DMS79 treated with DMSO at 0.1 percent for 48 hours (cell line): ENCODE measurements around the gene SF3B4.
A peak's percentile ranks its signal among the peaks of the same experiment; 100 is the strongest.
"Not testable (repeated sequence)": the region's sequence is repeated elsewhere in the genome, so short reads cannot be mapped to it uniquely, and the experiment has no call there.

Experiments used
- DNase-seq: peaks from one replicate; lab custom pipeline; 2025; lab: John Stamatoyannopoulos, UW

SF3B4 gene, protein sequence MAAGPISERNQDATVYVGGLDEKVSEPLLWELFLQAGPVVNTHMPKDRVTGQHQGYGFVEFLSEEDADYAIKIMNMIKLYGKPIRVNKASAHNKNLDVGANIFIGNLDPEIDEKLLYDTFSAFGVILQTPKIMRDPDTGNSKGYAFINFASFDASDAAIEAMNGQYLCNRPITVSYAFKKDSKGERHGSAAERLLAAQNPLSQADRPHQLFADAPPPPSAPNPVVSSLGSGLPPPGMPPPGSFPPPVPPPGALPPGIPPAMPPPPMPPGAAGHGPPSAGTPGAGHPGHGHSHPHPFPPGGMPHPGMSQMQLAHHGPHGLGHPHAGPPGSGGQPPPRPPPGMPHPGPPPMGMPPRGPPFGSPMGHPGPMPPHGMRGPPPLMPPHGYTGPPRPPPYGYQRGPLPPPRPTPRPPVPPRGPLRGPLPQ

GRCh38 chr1:149927563-149928400, at the start of gene SF3B4:
TSS of gene SF3B4 (minus strand) at chr1:149927803. CDS start at chr1:149927759, 44 bp downstream.
- DNase-seq, result peak; percentile 96

DNA sequence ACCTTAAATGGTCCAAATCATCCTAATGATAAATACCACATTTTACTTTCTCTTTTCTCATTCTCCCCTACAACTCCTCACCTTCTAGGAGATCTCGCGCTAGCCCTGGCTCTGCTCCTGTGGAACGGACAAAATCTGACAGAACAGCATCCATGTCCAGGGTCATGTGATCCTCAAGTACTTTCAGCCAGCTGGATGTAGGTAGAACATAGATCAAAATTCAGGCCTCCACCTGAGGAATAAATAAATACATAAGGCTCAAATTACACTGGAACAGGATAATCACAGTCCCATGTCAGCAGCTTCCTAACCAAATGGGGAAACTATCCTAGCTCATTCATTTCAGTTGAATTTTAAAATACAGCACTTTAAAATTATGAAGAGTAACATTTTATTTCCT, 49.7 kb upstream of the SF3B4 start:
- DNase-seq, result peak; percentile 19

GRCh38 chr1:149972547-149972946, 44.9 kb upstream of the SF3B4 start:
- no peak for DNase-seq

- no peak for DNase-seq
Measured at GRCh38 chr1:149967646-149968045, 40.0 kb upstream of the SF3B4 start.

DNA sequence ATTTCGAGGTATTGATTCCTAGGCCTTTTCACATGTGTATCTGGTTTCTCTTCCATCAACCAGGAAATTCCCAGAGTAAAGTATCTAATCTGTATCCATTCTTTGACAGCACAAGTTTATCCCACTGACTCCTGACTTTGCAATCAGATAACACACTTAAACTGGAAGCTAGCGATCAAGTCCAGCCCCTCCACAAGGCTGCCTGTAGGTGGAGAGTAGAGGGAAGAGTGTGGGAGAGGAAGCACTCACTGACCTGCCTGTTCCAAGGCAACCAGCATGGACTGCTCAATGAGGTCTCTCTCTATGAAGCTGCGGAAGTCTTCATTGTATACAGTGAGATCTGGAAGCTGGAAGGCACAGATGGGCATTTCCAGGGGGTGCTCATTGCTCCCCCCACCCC, 39.4 kb upstream of the SF3B4 start:
- no peak for DNase-seq

- no peak for DNase-seq
Measured at GRCh38 chr1:149966405-149966804, 38.8 kb upstream of the SF3B4 start.

DNA sequence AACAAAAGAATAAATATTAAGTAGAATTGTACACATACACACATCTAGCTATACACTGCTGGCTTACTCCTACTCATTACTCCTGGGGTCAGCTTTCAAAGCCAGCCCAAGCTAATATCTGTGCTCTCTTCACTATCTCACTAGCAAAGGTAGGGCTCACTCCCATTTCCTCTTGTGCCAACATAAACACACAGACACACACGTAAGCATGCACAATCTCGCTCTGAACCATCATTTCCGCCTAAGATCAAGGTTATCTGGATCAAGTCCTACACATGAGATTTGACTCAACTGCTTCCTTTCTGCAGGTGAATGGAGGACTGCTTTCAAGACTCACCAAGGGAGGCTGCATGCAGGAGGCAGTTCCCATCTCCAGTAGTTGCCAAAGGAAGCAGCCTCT, 37.8 kb upstream of the SF3B4 start:
- no peak for DNase-seq

- DNase-seq, result no peak
Measured at GRCh38 chr1:149963358-149963757, 35.8 kb upstream of the SF3B4 start.

GRCh38 chr1:149962736-149963135, 35.1 kb upstream of the SF3B4 start:
- no peak for DNase-seq

GRCh38 chr1:149962039-149962647, 34.5 kb upstream of the SF3B4 start:
- peak; percentile 68 for DNase-seq

DNA sequence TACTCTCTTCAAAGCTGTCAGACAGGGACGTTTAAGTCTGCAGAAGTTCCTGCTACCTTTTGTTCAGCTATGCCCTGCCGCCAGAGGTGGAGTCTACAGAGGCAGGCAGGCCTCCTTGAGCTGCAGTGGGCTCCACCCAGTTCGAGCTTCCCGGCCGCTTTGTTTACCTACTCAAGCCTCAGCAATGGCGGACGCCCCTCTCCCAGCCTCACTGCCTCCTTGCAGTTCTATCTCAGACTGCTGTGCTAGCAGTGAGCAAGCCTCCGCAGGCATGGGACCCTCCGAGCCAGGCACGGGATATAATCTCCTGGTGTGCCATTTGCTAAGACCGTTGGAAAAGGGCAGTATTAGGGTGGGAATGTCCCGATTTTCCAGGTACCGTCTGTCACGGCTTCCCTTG, 29.9 kb upstream of the SF3B4 start:
- DNase-seq, result not testable (repeated sequence)

GRCh38 chr1:149949911-149950310, 22.3 kb upstream of the SF3B4 start:
- no peak for DNase-seq

DNA sequence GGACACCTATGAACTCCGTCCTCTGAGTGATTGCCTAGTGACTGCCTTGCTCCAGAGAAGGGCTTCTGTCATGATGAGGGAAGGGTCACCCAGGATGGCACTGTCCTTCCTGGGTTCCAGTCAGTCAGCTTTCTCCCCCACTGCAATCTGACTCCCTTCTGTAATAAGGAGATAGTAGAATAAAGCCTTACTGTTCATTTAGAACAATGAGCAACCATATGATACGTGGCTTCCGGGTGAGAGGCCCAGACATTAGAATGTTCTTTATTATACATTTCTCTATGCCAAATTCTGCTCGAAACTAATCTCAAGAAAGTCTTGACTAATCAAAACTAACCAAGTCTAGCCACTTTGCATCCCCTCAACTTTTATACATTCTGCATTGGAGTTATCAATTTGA, 17.6 kb upstream of the SF3B4 start:
- no peak for DNase-seq

- DNase-seq, result no peak
Measured at GRCh38 chr1:149942885-149943284, 15.3 kb upstream of the SF3B4 start.

- DNase-seq, result no peak
Measured at GRCh38 chr1:149942207-149942606, 14.6 kb upstream of the SF3B4 start.

- DNase-seq, result no peak
Measured at GRCh38 chr1:149940427-149940826, 12.8 kb upstream of the SF3B4 start.

DNA sequence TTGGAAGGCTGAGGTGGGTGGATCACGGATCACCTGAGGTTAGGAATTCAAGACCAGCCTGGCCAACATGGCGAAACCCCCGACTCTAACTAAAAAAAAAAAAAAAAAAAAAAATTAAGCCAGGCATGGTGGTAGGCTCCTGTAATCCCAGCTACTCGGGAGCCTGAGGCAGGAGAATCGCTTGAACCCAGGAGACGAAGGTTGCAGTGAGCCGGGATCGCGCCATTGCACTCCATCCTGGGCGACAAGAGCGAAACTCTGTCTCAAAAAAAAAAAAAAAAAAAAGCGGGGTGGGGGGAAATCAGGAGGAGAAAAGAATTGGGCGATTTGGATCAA, 11.0 kb upstream of the SF3B4 start:
- not testable (repeated sequence) for DNase-seq

GRCh38 chr1:149937759-149938158, 10.2 kb upstream of the SF3B4 start:
- no peak for DNase-seq

DNA sequence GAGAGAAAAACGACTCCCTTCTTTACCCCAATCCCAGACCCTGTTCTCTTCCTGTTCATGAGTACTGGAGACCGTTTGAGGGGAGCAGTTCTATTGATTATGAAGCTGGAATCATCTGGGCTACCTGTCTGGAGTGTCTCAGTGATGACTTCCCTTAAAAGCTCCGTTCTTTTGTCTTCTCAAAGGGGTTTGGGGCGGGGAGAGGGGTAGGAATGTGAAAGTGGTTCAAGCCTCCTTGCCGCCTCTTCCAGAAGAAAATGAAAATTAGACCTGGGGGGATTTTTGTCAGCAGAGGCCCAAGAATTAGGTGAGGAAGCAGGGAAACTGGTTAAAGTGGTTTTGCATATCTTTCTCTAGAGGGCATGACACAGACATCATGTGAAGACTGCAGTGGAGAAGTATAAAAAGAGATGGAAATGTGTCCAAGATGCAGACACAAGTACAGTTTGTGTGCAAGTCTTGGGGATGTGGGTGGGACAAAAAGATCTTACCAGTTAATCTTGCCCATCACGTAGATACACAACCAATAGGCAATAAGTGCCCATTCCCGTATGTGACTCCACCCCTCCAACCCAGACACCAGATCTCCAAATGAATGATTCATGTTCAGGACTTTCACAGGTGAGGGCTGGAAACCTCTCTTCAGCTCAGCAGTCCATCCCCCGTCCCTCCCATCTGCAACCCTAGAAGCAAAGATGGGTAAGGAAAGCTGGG, 9.5 kb upstream of the SF3B4 start:
- DNase-seq, result peak; percentile 91

DNA sequence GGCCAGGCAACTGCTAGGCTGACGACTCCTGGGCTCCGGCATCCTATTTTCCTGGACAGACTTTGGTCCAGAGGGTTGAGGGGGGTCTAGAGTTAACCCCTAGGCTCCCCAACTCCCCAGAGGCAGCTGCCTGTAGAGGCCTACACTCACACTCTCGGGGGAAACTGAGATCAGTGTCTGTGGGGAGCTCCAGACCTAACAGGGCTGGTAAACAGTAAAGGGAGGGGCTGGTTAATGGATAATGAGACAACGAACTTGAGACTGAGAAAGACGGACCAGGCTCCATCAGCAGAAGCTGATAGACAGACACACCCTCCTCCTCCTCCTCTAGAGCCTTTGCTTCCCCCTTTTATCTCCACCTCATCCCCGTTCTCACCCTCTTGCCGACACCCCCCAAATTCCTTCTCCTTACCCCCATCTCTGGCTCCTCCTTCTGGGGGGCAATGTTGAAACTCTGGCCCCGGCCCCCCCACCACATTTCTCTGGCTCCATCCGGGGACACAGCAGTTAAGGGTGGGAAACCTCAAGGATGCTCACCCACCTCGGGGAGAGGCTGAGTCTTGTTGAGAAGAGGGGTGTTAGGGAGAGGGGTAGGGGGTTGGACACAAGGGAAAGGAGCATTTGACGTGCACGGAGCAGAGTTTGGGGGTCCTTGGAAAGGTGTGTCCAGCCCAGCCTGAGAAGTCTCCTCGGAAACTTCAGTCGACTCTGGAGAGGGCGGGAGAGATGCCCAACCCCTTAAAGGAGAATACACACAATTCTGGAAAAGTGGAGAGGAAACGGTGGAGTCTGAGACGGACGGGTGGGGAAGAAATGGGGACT, 8.8 kb upstream of the SF3B4 start, which contains the start of gene MTMR11:
TSS of gene MTMR11 (minus strand) at position 710 of the 822 bp plus-strand sequence. CDS start at position 478, 232 bp downstream.
- DNase-seq, result peak; percentile 63

- no peak for DNase-seq
Measured at GRCh38 chr1:149934356-149934755, 6.8 kb upstream of the SF3B4 start.
